Measurements from ENCODE around the gene NTPCR. TPM values are rescaled to one million over a fixed set of nuclear protein-coding genes. Genes with fewer than 3 reads are reported as not detected.

The NTPCR gene
- total RNA-seq, 1 donor, result 15.6 TPM

DNA sequence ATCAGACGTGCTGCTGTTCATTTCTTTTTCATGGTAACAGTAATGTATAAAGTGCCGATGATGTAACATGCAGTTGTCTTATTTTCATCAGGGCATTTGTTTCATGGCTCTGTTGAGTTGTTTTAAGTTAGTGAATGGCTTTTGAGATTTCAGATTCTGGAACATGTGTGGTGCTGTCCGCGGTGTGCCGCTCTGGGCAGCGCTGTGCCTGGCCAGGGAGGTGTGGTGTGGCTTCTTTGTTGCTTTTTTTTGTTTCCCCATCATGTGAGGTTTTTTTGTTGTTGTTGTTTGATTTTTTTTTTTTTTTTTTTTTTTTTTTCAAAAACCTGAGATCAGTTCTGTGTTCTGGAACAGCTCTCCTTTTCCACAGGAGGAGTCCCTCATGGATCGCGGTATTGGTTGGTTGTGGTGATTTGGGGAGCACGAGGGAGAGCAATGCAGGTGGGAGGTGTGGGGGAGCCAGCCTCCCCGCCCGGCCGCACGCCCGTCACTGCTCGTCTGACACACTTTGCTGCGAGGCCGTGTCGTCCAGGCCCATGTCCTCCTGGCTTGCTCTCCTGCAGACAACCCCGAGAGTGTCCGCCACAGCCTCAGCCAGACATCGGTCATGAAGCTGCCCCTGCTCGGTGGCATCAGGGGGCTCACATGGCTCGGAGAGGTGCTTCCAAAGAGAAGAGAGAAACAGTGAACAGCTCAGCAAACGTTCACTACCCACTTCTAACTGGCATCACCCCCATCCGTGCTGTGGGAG is 33.6 kb downstream of the NTPCR start:
- no peak for DNase-seq (ENCODE audit: insufficient read length, low spot score, missing footprints)

DNA sequence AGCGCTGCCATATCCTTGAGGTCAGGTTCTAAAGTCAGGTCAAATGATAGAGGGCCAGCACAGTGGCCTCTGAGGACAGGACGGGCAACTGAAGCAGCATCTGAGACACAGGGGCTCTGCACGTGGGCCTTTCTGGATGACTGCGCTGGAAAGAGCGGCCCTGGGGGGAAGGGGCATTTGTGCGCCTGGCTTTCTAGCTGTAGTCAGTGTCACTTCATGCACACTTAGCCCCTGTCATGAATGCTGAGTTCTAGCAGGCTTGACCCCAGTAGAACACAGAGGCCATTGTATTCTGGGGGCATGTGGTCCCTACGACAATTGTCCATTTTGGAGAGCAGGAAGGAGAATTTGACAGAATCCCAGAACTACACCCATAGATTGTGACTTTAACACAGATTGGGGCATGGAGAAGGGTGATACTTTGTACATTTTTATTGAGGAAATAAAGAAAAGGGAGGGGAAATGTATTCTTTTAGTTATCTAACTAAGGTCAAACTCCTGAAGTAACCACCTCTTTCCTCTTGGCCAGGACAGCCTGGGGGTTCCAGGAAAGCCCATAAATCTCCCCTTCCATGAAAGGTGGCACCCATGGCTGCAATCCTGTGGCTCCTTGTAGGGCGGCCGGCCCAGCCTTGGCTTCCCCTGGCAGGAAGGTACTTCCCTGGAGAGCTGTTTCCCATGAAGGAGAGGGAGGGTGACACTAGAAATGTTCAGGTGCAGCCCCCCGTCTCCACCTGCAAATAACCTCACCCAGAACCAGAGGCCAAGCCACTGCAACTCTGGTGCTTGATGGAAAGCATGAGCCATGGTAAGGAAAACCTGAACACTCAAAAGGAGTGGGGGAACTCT is 34.4 kb downstream of the NTPCR start:
- no peaks in the 10 kb centered on the region for H3K27me3 ChIP-seq (ENCODE audit: insufficient read depth, low read length)

More for the DNA sequence above, 33.6 kb downstream of the NTPCR start:
- Histone ChIP-seq H2AFZ (ENCODE audit: low read length) (no peak overlapping the region), H3K9me3 (ENCODE audit: low read depth, low read length) (no peaks in the 10 kb centered on the region), H4K20me1 (ENCODE audit: insufficient read depth, low read length) (no peaks in the 10 kb centered on the region), H3K4me3 (ENCODE audit: insufficient read depth, low read length) (no peak overlapping the region), H3K4me1 (ENCODE audit: insufficient read depth, low read length) (peaks cover 8% of the 10 kb centered on the region), H3K36me3 (ENCODE audit: insufficient read depth, low read length) (peaks cover 3% of the 10 kb centered on the region), H3K79me2 (ENCODE audit: insufficient read depth, low read length) (no peaks in the 10 kb centered on the region), H3K4me2 (ENCODE audit: insufficient read depth, low read length) (no peak overlapping the region), H3K27ac (ENCODE audit: low read depth, low read length) (no peak overlapping the region), H3K27me3 (ENCODE audit: insufficient read depth, low read length) (no peaks in the 10 kb centered on the region)
- TF ChIP-seq CTCF (IDR thresholded peaks at IDR 0.05; ENCODE audit: extremely low read depth, low read depth, low read length), result no peak

DNA sequence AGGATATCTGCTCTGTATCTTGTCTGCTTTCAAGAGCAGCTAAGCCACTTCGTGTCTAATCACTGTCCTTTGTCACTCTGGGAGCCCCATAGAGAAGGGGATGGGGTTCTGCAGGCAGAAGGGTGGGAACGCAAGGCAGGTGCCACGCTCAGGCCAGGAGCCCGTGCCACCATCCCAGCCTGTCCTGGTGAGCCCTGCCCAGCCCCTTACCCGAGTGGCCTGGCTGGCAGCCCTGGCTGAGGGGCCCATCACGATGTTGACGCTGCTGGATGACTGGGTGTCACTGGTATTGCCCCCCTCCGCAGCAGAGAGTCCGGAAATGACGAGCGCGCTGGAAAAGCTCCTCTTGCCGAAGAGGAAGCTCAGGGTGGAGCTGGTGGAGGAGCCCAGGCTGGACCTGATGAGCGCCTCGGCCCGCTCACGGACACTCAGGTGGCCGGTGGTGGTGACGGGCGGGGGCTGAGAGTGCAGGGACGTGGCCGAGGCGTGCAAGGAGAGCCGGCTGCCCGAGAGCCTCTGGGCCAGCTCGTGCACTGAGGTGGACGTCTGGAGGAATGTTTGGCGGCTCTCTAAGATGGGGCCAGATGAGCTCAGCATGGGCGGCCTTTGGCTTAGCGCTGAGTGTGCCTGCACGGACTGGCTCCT is 35.6 kb downstream of the NTPCR start:
- H4K20me1 ChIP-seq (ENCODE audit: insufficient read depth, low read length), result no peaks in the 10 kb centered on the region
- no peak overlapping the region for H3K4me2 ChIP-seq (ENCODE audit: insufficient read depth, low read length)
- H3K79me2 ChIP-seq (ENCODE audit: insufficient read depth, low read length), result no peaks in the 10 kb centered on the region
- H3K27ac ChIP-seq (ENCODE audit: low read depth, low read length), result no peak overlapping the region
- H3K4me1 ChIP-seq (ENCODE audit: insufficient read depth, low read length), result peaks cover 8% of the 10 kb centered on the region
- TF ChIP-seq CTCF (IDR thresholded peaks at IDR 0.05; ENCODE audit: extremely low read depth, low read depth, low read length), result no peak
- no peak overlapping the region for H2AFZ ChIP-seq (ENCODE audit: low read length)
- DNase-seq (ENCODE audit: insufficient read length, low spot score, missing footprints), result no peak
- no peaks in the 10 kb centered on the region for H3K9me3 ChIP-seq (ENCODE audit: low read depth, low read length)
- peaks cover 3% of the 10 kb centered on the region for H3K36me3 ChIP-seq (ENCODE audit: insufficient read depth, low read length)
- H3K4me3 ChIP-seq (ENCODE audit: insufficient read depth, low read length), result no peak overlapping the region
- no peaks in the 10 kb centered on the region for H3K27me3 ChIP-seq (ENCODE audit: insufficient read depth, low read length)

More for the DNA sequence above, 34.4 kb downstream of the NTPCR start:
- TF ChIP-seq CTCF (IDR thresholded peaks at IDR 0.05; ENCODE audit: extremely low read depth, low read depth, low read length), result no peak
- no peak overlapping the region for H3K4me2 ChIP-seq (ENCODE audit: insufficient read depth, low read length)
- peaks cover 3% of the 10 kb centered on the region for H3K36me3 ChIP-seq (ENCODE audit: insufficient read depth, low read length)
- H3K9me3 ChIP-seq (ENCODE audit: low read depth, low read length), result no peaks in the 10 kb centered on the region
- H4K20me1 ChIP-seq (ENCODE audit: insufficient read depth, low read length), result no peaks in the 10 kb centered on the region
- peaks cover 8% of the 10 kb centered on the region for H3K4me1 ChIP-seq (ENCODE audit: insufficient read depth, low read length)
- no peak overlapping the region for H3K27ac ChIP-seq (ENCODE audit: low read depth, low read length)
- no peak overlapping the region for H2AFZ ChIP-seq (ENCODE audit: low read length)
- peak; percentile 66 for DNase-seq (ENCODE audit: insufficient read length, low spot score, missing footprints)
- H3K79me2 ChIP-seq (ENCODE audit: insufficient read depth, low read length), result no peaks in the 10 kb centered on the region
- H3K4me3 ChIP-seq (ENCODE audit: insufficient read depth, low read length), result no peak overlapping the region

Measured in osteoblast (primary cell).